Parathyroid adenoma (tissue), 2 donors: ENCODE measurements around the gene PRKAB1.
"Not testable (repeated sequence)": the region's sequence is repeated elsewhere in the genome, so short reads cannot be mapped to it uniquely, and the experiment has no call there.

Experiments
- H2AFZ ChIP-seq: fragments of 300-600 bp; sonication (generic); one replicate; pipeline ENCODE4 v1.7.0; 2017; ENCODE audit warnings: antibody characterized with exemption, mild to moderate bottlenecking
- H3K27ac ChIP-seq: fragments of 300-600 bp; sonication (generic); one replicate; pipeline ENCODE4 v1.7.0; 2017
- H3K27me3 ChIP-seq: fragments of 300-600 bp; sonication (generic); one replicate; pipeline ENCODE4 v1.7.0; 2017; ENCODE audit warnings: low read length; ENCODE audit not compliant: control insufficient read depth, insufficient read depth
- H3K36me3 ChIP-seq: fragments of 300-600 bp; sonication (generic); one replicate; pipeline ENCODE4 v1.7.0; 2017; ENCODE audit warnings: low read length; ENCODE audit not compliant: control insufficient read depth, insufficient read depth
- H3K4me1 ChIP-seq: fragments of 300-600 bp; sonication (generic); one replicate; pipeline ENCODE4 v1.7.0; 2017; ENCODE audit warnings: control low read depth
- H3K4me2 ChIP-seq: fragments of 300-600 bp; sonication (generic); one replicate; pipeline ENCODE4 v1.7.0; 2017; ENCODE audit warnings: low read length
- H3K4me3 ChIP-seq: fragments of 300-600 bp; sonication (generic); one replicate; pipeline ENCODE4 v1.7.0; 2017; ENCODE audit warnings: low read depth, low read length
- H3K79me2 ChIP-seq: fragments of 300-600 bp; sonication (generic); one replicate; pipeline ENCODE4 v1.7.0; 2017; ENCODE audit warnings: control low read depth
- H3K9ac ChIP-seq: fragments of 300-600 bp; sonication (generic); one replicate; pipeline ENCODE4 v1.7.0; 2017; ENCODE audit warnings: mild to moderate bottlenecking
- H3K9me3 ChIP-seq: fragments of 300-600 bp; sonication (generic); one replicate; pipeline ENCODE4 v1.7.0; 2017; ENCODE audit warnings: low read length; ENCODE audit not compliant: control insufficient read depth
- TF ChIP-seq, protein P1 (sequence below): fragments of 300-600 bp; sonication (generic); IDR thresholded peaks from one replicate; pipeline ENCODE4 v1.7.0; 2017; ENCODE audit warnings: antibody characterized with exemption, mild to moderate bottlenecking
- donor health status: primary hyperparathyroidism.

PRKAB1 gene, protein sequence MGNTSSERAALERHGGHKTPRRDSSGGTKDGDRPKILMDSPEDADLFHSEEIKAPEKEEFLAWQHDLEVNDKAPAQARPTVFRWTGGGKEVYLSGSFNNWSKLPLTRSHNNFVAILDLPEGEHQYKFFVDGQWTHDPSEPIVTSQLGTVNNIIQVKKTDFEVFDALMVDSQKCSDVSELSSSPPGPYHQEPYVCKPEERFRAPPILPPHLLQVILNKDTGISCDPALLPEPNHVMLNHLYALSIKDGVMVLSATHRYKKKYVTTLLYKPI

GRCh38 chr12:119667577-119668323 lies at the start of gene PRKAB1:
Gene PRKAB1, plus strand, starts transcription at chr12:119668133. Its CDS starts 112 bp downstream, at chr12:119668245.
- no peaks in the 10 kb centered on the region for H3K9me3 ChIP-seq
- H3K27ac ChIP-seq, result peak within 1 kb of the TSS; percentile 78
- H3K9ac ChIP-seq, result peak within 1 kb of the TSS; percentile 81
- H3K4me2 ChIP-seq, result peak within 1 kb of the TSS; percentile 88
- H3K4me3 ChIP-seq, result peak within 1 kb of the TSS; percentile 93
- TF ChIP-seq, protein P1, sequence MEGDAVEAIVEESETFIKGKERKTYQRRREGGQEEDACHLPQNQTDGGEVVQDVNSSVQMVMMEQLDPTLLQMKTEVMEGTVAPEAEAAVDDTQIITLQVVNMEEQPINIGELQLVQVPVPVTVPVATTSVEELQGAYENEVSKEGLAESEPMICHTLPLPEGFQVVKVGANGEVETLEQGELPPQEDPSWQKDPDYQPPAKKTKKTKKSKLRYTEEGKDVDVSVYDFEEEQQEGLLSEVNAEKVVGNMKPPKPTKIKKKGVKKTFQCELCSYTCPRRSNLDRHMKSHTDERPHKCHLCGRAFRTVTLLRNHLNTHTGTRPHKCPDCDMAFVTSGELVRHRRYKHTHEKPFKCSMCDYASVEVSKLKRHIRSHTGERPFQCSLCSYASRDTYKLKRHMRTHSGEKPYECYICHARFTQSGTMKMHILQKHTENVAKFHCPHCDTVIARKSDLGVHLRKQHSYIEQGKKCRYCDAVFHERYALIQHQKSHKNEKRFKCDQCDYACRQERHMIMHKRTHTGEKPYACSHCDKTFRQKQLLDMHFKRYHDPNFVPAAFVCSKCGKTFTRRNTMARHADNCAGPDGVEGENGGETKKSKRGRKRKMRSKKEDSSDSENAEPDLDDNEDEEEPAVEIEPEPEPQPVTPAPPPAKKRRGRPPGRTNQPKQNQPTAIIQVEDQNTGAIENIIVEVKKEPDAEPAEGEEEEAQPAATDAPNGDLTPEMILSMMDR, result peak; percentile 99
- H3K27me3 ChIP-seq, result no peaks in the 10 kb centered on the region
- peaks cover 38% of the 10 kb centered on the region for H3K4me1 ChIP-seq
- peak within 1 kb of the TSS; percentile 98 for H2AFZ ChIP-seq
- peaks cover 7% of the 10 kb centered on the region for H3K79me2 ChIP-seq
- no peaks in the 10 kb centered on the region for H3K36me3 ChIP-seq

- not testable (repeated sequence) for H3K79me2 ChIP-seq, H3K36me3 ChIP-seq, H3K9ac ChIP-seq, H3K4me3 ChIP-seq, H3K4me1 ChIP-seq, H2AFZ ChIP-seq, H3K27ac ChIP-seq, H3K4me2 ChIP-seq, H3K9me3 ChIP-seq, H3K27me3 ChIP-seq
Observed at GRCh38 chr12:119618328-119618896, 49.5 kb upstream of the PRKAB1 start.

- no peak overlapping the region for H3K9ac ChIP-seq
- H3K36me3 ChIP-seq, result no peaks in the 10 kb centered on the region
- H3K4me1 ChIP-seq, result peaks cover 8% of the 10 kb centered on the region
- no peaks in the 10 kb centered on the region for H3K27me3 ChIP-seq
- H2AFZ ChIP-seq, result no peak overlapping the region
- no peak overlapping the region for H3K27ac ChIP-seq
- no peaks in the 10 kb centered on the region for H3K79me2 ChIP-seq
- no peak overlapping the region for H3K4me3 ChIP-seq
- no peaks in the 10 kb centered on the region for H3K9me3 ChIP-seq
- TF ChIP-seq, protein P1, result no peak
- H3K4me2 ChIP-seq, result no peak overlapping the region
Observed at GRCh38 chr12:119620490-119620889, 47.4 kb upstream of the PRKAB1 start.

GRCh38 chr12:119621878-119622277 lies 46.1 kb upstream of the PRKAB1 start:
- no peaks in the 10 kb centered on the region for H3K36me3 ChIP-seq
- H2AFZ ChIP-seq, result no peak overlapping the region
- H3K27ac ChIP-seq, result no peak overlapping the region
- no peaks in the 10 kb centered on the region for H3K9me3 ChIP-seq
- H3K4me1 ChIP-seq, result peaks cover 8% of the 10 kb centered on the region
- no peaks in the 10 kb centered on the region for H3K27me3 ChIP-seq
- no peak overlapping the region for H3K4me3 ChIP-seq
- H3K9ac ChIP-seq, result no peak overlapping the region
- TF ChIP-seq, protein P1, result no peak
- H3K79me2 ChIP-seq, result no peaks in the 10 kb centered on the region
- no peak overlapping the region for H3K4me2 ChIP-seq

- Histone ChIP-seq H3K4me2 (no peak overlapping the region), H3K27ac (no peak overlapping the region), H2AFZ (no peak overlapping the region), H3K9ac (no peak overlapping the region), H3K4me3 (no peak overlapping the region), H3K36me3 (no peaks in the 10 kb centered on the region), H3K4me1 (peaks cover 8% of the 10 kb centered on the region), H3K27me3 (no peaks in the 10 kb centered on the region), H3K9me3 (no peaks in the 10 kb centered on the region), H3K79me2 (no peaks in the 10 kb centered on the region)
- TF ChIP-seq, protein P1, result no peak
Observed at GRCh38 chr12:119624966-119625365, 43.0 kb upstream of the PRKAB1 start.
